Heart left ventricle (tissue), 13 donors: ENCODE data around the gene PCBD1.

Source experiments
- POLR2A ChIP-seq, 2 donors: fragments of 450-650 bp; IDR thresholded peaks; one replicate each; pipeline ENCODE4 v1.6.1; 2017; ENCODE audit warnings: antibody characterized with exemption in 2 of 2, mild to moderate bottlenecking in 2 of 2, moderate library complexity in 2 of 2
- TF ChIP-seq, protein P1 (sequence below), 12 donors: fragments of 200-600 bp; sonication (generic) in 4 of 12; IDR thresholded peaks; one replicate each; pipeline versions ENCODE4 v1.5.0 to v1.8.0; 2018 to 2022; ENCODE audit warnings: antibody characterized with exemption in 12 of 12, mild to moderate bottlenecking in 5 of 12
- donor health status: ischemic (EF 13 %, LVEDD 7.1; RV severe dilation, severe dysfunction).
- donor health status: DM: no; HTN: yes; CAD: no.
- donor health status: DM: no; HTN: no; CAD: no.
- donor health status: ischemic (EF 25% LVEDD 6.9; RV normal size, moderate dysfunction).
- donor health status: ischemic (EF 25% LVEDD 5.7; RV mildly dilated, moderate dysfunction).
- donor health status: ischemic (EF 35%, LVEDD 5.7; RV mildly dilated, moderate dysfunction).
- donor health status: nonischemic (EF 11% LVEDD 7.7; RV severe dilation, severe dysfunction).
- donor health status: DM: yes; HTN: yes; CAD: no.
- donor health status: PGD.
- donor health status: ischemic (EF 29% LVEDD 5.4; RV normal size, mild dysfunction).
- donor health status: nonischemic (EF 23%, LVEDD 6.1; RV moderate dilation, normal function).

DNA sequence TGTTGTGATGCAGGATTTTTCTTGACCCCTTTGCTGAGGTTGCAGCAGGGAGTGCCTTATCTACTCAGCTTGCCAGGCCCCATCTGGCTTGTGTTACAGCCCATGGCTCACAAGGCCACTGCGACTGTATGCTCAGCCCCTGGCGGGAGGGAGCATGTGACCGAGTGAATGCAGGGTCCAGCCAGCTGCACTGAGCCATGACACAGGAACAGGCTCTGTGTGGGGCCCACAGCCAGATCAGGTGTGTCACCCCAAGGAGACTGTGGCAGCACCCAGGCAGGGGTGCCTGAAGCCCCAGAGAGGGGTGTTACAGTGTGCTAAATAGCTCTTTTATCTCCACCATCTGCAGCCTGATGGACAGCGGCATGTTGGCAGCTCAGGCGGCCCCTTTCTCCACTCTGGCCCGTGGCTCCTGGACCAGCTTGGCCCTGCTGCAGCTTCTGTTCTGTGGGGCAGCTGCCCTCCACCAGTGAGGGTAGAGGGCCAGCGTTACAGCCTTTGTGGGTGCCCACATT lies 2.6 kb upstream of the PCBD1 start:
- TF ChIP-seq, protein P1, sequence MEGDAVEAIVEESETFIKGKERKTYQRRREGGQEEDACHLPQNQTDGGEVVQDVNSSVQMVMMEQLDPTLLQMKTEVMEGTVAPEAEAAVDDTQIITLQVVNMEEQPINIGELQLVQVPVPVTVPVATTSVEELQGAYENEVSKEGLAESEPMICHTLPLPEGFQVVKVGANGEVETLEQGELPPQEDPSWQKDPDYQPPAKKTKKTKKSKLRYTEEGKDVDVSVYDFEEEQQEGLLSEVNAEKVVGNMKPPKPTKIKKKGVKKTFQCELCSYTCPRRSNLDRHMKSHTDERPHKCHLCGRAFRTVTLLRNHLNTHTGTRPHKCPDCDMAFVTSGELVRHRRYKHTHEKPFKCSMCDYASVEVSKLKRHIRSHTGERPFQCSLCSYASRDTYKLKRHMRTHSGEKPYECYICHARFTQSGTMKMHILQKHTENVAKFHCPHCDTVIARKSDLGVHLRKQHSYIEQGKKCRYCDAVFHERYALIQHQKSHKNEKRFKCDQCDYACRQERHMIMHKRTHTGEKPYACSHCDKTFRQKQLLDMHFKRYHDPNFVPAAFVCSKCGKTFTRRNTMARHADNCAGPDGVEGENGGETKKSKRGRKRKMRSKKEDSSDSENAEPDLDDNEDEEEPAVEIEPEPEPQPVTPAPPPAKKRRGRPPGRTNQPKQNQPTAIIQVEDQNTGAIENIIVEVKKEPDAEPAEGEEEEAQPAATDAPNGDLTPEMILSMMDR (IDR thresholded peaks at IDR 0.05), result no peak
- no peak for TF ChIP-seq POLR2A (IDR thresholded peaks at IDR 0.05)
